Stimulated activated CD8-positive, alpha-beta memory T cell treated with anti-CD3 and anti-CD28 coated beads, Interleukin-4, amount 100 ng/mL, for 48 hours (primary cell): Measurements from ENCODE around the gene CHERP.

ENCODE experiments used
- DNase-seq: peaks from one replicate; pipeline ENCODE4 v3.0.0-alpha.2; 2020

The CHERP gene

GRCh38 chr19:16542045-16542909, at the start of gene CHERP:
CHERP (minus strand) TSS chr19:16542437; CDS start chr19:16542378, 59 bp downstream.
- DNase-seq, result peak; percentile 95

GRCh38 chr19:16590876-16591802, 48.9 kb upstream of the CHERP start:
- no peak for DNase-seq

GRCh38 chr19:16589917-16590316, 47.7 kb upstream of the CHERP start:
- no peak for DNase-seq

- DNase-seq, result no peak
Observed at GRCh38 chr19:16588824-16589577, 46.8 kb upstream of the CHERP start.

GRCh38 chr19:16587833-16588823, 45.9 kb upstream of the CHERP start:
- DNase-seq, result peak; percentile 77

GRCh38 chr19:16586991-16587832, 45.0 kb upstream of the CHERP start:
- peak; percentile 65 for DNase-seq

- no peak for DNase-seq
Observed at GRCh38 chr19:16586477-16586871, 44.2 kb upstream of the CHERP start.

- peak; percentile 60 for DNase-seq
Observed at GRCh38 chr19:16585808-16586476, 43.7 kb upstream of the CHERP start.

GRCh38 chr19:16585094-16585801, 43.0 kb upstream of the CHERP start:
- no peak for DNase-seq

- peak; percentile 90 for DNase-seq
Observed at GRCh38 chr19:16584248-16585093, 42.2 kb upstream of the CHERP start.

GRCh38 chr19:16582486-16583261, 40.4 kb upstream of the CHERP start:
- DNase-seq, result no peak

GRCh38 chr19:16581971-16582343, 39.7 kb upstream of the CHERP start:
- DNase-seq, result no peak

GRCh38 chr19:16581145-16581970, 39.1 kb upstream of the CHERP start:
- no peak for DNase-seq

- no peak for DNase-seq
Observed at GRCh38 chr19:16579381-16579780, 37.1 kb upstream of the CHERP start.

GRCh38 chr19:16577531-16577985, 35.3 kb upstream of the CHERP start:
- DNase-seq, result no peak

GRCh38 chr19:16576690-16577530, 34.7 kb upstream of the CHERP start:
- DNase-seq, result no peak
